Subcutaneous abdominal adipose tissue (tissue), 5 donors: ENCODE results near the gene CARD11.

ENCODE experiments used
- H3K27ac ChIP-seq: one replicate; pipeline ENCODE4 v1.7.0; 2013; ENCODE audit warnings: low read depth, mild to moderate bottlenecking, inconsistent platforms, low read length, moderate library complexity
- H3K27me3 ChIP-seq, 5 donors: one replicate each; pipeline ENCODE4 v1.7.0; 2013; ENCODE audit warnings: low read length in 5 of 5, inconsistent platforms in 1 of 5; ENCODE audit not compliant: control insufficient read depth in 5 of 5, insufficient read depth in 4 of 5
- H3K36me3 ChIP-seq, 5 donors: one replicate each; pipeline ENCODE4 v1.7.0; 2013; ENCODE audit warnings: low read length in 5 of 5; ENCODE audit not compliant: control insufficient read depth in 5 of 5, insufficient read depth in 5 of 5
- H3K4me1 ChIP-seq, 5 donors: one replicate each; pipeline ENCODE4 v1.7.0; 2013; ENCODE audit warnings: low read length in 5 of 5, mild to moderate bottlenecking in 3 of 5, moderate library complexity in 1 of 5; ENCODE audit not compliant: control insufficient read depth in 5 of 5, insufficient read depth in 5 of 5
- H3K4me3 ChIP-seq, 5 donors: one replicate each; pipeline ENCODE4 v1.7.0; 2013; ENCODE audit warnings: low read length in 5 of 5, low read depth in 1 of 5
- H3K9ac ChIP-seq, 5 donors: one replicate each; pipeline ENCODE4 v1.7.0; 2013; ENCODE audit warnings: low read length in 5 of 5, mild to moderate bottlenecking in 4 of 5, moderate library complexity in 3 of 5
- H3K9me3 ChIP-seq, 5 donors: one replicate each; pipeline ENCODE4 v1.7.0; 2013; ENCODE audit warnings: low read length in 5 of 5; ENCODE audit not compliant: control insufficient read depth in 5 of 5
- donor health status: healthy.
- donor health status: healthy.
- donor health status: healthy.
- donor health status: healthy.
- donor health status: healthy.

CARD11 gene

GRCh38 chr7:2894118-2894940 lies 149.3 kb downstream of the CARD11 start:
- peaks cover 3 to 10% (median 8%) of the 10 kb centered on the region in 5 donors for H3K9me3 ChIP-seq
- H3K4me1 ChIP-seq, result no peaks in the 10 kb centered on the region
- no peaks in the 10 kb centered on the region for H3K36me3 ChIP-seq
- H3K27me3 ChIP-seq, result peaks cover 10 to 15% (median 12%) of the 10 kb centered on the region in 5 donors
- H3K27ac ChIP-seq, result no peak overlapping the region
- no peak overlapping the region for H3K4me3 ChIP-seq
- H3K9ac ChIP-seq, result no peak overlapping the region

- peaks cover 1 to 5% (median 2%) of the 10 kb centered on the region in 5 donors for H3K9me3 ChIP-seq
- H3K27ac ChIP-seq, result no peak overlapping the region
- no peak overlapping the region for H3K4me3 ChIP-seq
- H3K9ac ChIP-seq, result no peak overlapping the region
- peaks cover 10 to 15% (median 12%) of the 10 kb centered on the region in 5 donors for H3K27me3 ChIP-seq
- no peaks in the 10 kb centered on the region for H3K36me3 ChIP-seq
- no peaks in the 10 kb centered on the region for H3K4me1 ChIP-seq
Observed at GRCh38 chr7:2893411-2893861, 150.2 kb downstream of the CARD11 start.

GRCh38 chr7:2892549-2892948 lies 151.1 kb downstream of the CARD11 start:
- Histone ChIP-seq H3K27me3 (peaks cover 9 to 13% (median 11%) of the 10 kb centered on the region in 5 donors), H3K27ac (no peak overlapping the region), H3K36me3 (no peaks in the 10 kb centered on the region), H3K4me1 (peaks cover 0 to 4% (median 3%) of the 10 kb centered on the region in 5 donors), H3K9ac (no peak overlapping the region), H3K4me3 (no peak overlapping the region), H3K9me3 (no peaks in the 10 kb centered on the region)

- Histone ChIP-seq H3K4me1 (peaks cover 0 to 4% (median 3%) of the 10 kb centered on the region in 5 donors), H3K9me3 (no peaks in the 10 kb centered on the region), H3K27ac (no peak overlapping the region), H3K36me3 (no peaks in the 10 kb centered on the region), H3K27me3 (peaks cover 0 to 5% (median 2%) of the 10 kb centered on the region in 5 donors), H3K4me3 (no peak overlapping the region), H3K9ac (no peak overlapping the region)
Observed at GRCh38 chr7:2887816-2888215, 155.9 kb downstream of the CARD11 start.

- Histone ChIP-seq H3K4me3 (no peak overlapping the region), H3K9ac (no peak overlapping the region), H3K27me3 (peaks cover 0 to 7% (median 3%) of the 10 kb centered on the region in 5 donors), H3K36me3 (no peaks in the 10 kb centered on the region), H3K27ac (no peak overlapping the region), H3K9me3 (no peaks in the 10 kb centered on the region), H3K4me1 (peaks cover 0 to 4% (median 3%) of the 10 kb centered on the region in 5 donors)
Observed at GRCh38 chr7:2886900-2887299, 156.8 kb downstream of the CARD11 start.

- Histone ChIP-seq H3K9ac (no peak overlapping the region), H3K27ac (no peak overlapping the region), H3K4me1 (peaks cover 0 to 4% (median 3%) of the 10 kb centered on the region in 5 donors), H3K4me3 (no peak overlapping the region), H3K36me3 (no peaks in the 10 kb centered on the region), H3K27me3 (peaks cover 0 to 7% (median 3%) of the 10 kb centered on the region in 5 donors), H3K9me3 (no peaks in the 10 kb centered on the region)
Observed at GRCh38 chr7:2886391-2886790, 157.3 kb downstream of the CARD11 start.

- H3K4me3 ChIP-seq, result no peak overlapping the region
- no peak overlapping the region for H3K9ac ChIP-seq
- H3K9me3 ChIP-seq, result no peaks in the 10 kb centered on the region
- peaks cover 0 to 13% (median 3%) of the 10 kb centered on the region in 5 donors for H3K27me3 ChIP-seq
- no peaks in the 10 kb centered on the region for H3K36me3 ChIP-seq
- H3K4me1 ChIP-seq, result peaks cover 0 to 4% (median 3%) of the 10 kb centered on the region in 5 donors
- no peak overlapping the region for H3K27ac ChIP-seq
Observed at GRCh38 chr7:2884161-2884560, 159.5 kb downstream of the CARD11 start.

- Histone ChIP-seq H3K36me3 (no peaks in the 10 kb centered on the region), H3K27me3 (peaks cover 0 to 13% (median 3%) of the 10 kb centered on the region in 5 donors), H3K27ac (no peak overlapping the region), H3K4me1 (peaks cover 2 to 10% (median 3%) of the 10 kb centered on the region in 5 donors), H3K4me3 (no peak overlapping the region), H3K9me3 (no peaks in the 10 kb centered on the region), H3K9ac (no peak overlapping the region)
Observed at GRCh38 chr7:2883101-2883500, 160.6 kb downstream of the CARD11 start.

GRCh38 chr7:2882111-2882510 lies 161.6 kb downstream of the CARD11 start:
- Histone ChIP-seq H3K4me3 (no peak overlapping the region), H3K27me3 (peaks cover 0 to 13% (median 3%) of the 10 kb centered on the region in 5 donors), H3K4me1 (peaks cover 0 to 6% (median 2%) of the 10 kb centered on the region in 5 donors), H3K9ac (no peak overlapping the region), H3K27ac (no peak overlapping the region), H3K9me3 (no peaks in the 10 kb centered on the region), H3K36me3 (no peaks in the 10 kb centered on the region)

- H3K9ac ChIP-seq, result no peak overlapping the region
Observed at GRCh38 chr7:2880874-2881533, 162.7 kb downstream of the CARD11 start.

More at GRCh38 chr7:2880874-2881533, 162.7 kb downstream of the CARD11 start:
- no peaks in the 10 kb centered on the region for H3K36me3 ChIP-seq
- no peak overlapping the region for H3K4me3 ChIP-seq
- H3K27me3 ChIP-seq, result peaks cover 0 to 13% (median 3%) of the 10 kb centered on the region in 5 donors
- no peak overlapping the region for H3K27ac ChIP-seq
- peaks cover 0 to 6% (median 2%) of the 10 kb centered on the region in 5 donors for H3K4me1 ChIP-seq
- no peaks in the 10 kb centered on the region for H3K9me3 ChIP-seq
